HG03103 (cell line): Measurements from ENCODE around the gene MSI2.

Source experiments
- ATAC-seq: cut with Tn5 transposase; IDR thresholded peaks from one replicate; pipeline ENCODE4 v1.9.1; 2021; ENCODE audit warnings: low read depth; ENCODE audit not compliant: unreplicated experiment

Gene MSI2

GRCh38 chr17:57665128-57665527, 408.8 kb downstream of the MSI2 start:
- ATAC-seq = no peak

- no peak for ATAC-seq
Observed at GRCh38 chr17:57665696-57666095, 409.4 kb downstream of the MSI2 start.

DNA sequence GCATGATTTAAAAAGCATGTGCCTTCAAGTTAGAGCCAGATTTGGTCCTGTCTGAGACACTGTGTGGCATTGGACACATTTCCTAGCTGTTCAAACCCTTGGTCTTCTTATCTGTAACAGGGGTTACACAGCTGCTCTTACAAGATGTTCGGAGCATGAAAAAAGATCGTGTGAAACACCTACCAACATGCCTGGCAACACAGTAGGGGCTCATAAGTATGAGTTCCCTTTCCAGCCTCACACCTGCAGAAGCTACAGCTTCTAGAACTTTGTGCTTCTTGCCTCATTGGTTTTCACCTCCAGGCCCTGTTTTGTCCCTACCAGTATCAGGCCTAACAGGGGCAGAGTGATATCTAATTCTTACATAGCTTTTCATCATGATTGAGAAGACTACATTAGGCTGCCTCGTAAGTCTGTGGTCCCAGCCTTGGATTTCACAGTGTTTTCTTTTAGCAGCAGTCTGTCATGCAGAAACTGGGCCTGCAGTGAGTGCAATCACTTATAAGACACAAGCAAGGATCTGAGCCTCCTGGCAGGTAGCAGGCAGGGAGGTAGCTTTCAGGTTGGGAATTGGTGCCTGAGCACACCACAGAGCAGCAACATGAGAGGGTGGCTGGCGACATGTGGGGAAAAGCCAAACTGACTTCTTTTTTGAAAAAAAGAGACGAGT, 410.0 kb downstream of the MSI2 start:
- no peak for ATAC-seq

- no peak for ATAC-seq
Observed at GRCh38 chr17:57666946-57667345, 410.6 kb downstream of the MSI2 start.

DNA sequence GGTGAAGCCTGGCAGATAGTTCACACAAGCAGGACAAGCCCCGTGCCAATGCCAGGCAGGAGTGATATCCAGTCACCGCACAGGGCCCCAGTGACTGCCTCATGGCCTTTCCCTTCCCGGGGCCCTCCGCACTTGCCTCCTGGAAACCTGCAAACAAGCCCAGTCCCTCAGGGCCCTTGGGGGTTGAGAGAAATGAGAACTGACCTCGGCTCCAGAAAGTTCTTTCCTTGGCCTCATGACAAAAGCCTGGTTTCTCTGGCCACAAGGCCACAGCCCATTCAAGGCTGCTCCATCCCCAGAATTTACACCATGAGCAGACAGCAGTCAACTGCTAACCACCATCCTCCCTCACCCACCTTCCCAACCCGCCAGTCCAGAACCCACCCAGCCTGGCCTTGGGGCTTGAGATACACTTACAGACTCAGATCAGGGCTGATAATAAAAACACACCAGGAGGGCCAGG, 411.2 kb downstream of the MSI2 start:
- ATAC-seq = no peak

DNA sequence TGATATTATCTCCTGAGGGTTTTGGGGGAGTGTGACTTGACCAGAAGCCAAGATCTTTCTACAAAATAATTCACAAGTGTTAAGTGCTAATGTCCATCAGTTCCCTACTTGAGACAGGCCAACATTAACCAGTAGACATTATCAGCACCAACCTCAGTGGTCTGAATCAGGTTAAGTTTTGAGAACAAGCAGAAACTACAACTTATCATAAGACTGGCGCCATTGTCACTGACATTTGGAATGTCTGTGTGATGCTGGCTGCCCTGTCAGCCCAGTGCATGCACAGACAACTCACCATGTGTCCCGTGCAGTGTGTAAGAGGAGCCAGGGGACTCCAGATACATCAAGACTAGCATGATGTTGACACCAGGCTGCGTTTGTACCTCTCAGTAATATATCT, 412.0 kb downstream of the MSI2 start:
- ATAC-seq = no peak

- ATAC-seq = no peak
Observed at GRCh38 chr17:57669671-57670529, 413.6 kb downstream of the MSI2 start.

GRCh38 chr17:57670769-57671569, 414.6 kb downstream of the MSI2 start:
- no peak for ATAC-seq

GRCh38 chr17:57671667-57672632, 415.6 kb downstream of the MSI2 start:
- no peak for ATAC-seq

- no peak for ATAC-seq
Observed at GRCh38 chr17:57672971-57673370, 416.6 kb downstream of the MSI2 start.

- no peak for ATAC-seq
Observed at GRCh38 chr17:57674894-57675293, 418.6 kb downstream of the MSI2 start.

- no peak for ATAC-seq
Observed at GRCh38 chr17:57675427-57676387, 419.4 kb downstream of the MSI2 start.

DNA sequence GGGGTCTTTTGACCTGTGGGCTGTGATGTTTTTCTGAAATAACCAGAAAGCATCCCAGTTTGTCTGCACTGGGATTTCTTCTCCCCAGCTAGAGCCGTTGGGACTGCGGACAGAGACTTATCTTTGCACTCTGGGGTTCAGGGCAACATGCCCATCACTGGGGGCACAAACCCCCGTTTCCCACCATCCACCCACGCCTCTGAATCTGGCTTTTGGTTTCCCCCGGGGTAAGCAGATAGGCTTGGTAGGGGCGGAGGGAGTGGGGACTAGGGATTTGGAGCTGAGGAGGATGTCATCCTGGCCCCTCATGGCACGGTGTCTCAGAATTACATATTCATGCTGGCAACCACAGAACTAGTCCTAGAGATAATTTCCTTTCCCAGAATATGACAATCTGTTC, 420.2 kb downstream of the MSI2 start:
- no peak for ATAC-seq

- no peak for ATAC-seq
Observed at GRCh38 chr17:57677301-57677700, 421.0 kb downstream of the MSI2 start.

- no peak for ATAC-seq
Observed at GRCh38 chr17:57677858-57678257, 421.5 kb downstream of the MSI2 start.

DNA sequence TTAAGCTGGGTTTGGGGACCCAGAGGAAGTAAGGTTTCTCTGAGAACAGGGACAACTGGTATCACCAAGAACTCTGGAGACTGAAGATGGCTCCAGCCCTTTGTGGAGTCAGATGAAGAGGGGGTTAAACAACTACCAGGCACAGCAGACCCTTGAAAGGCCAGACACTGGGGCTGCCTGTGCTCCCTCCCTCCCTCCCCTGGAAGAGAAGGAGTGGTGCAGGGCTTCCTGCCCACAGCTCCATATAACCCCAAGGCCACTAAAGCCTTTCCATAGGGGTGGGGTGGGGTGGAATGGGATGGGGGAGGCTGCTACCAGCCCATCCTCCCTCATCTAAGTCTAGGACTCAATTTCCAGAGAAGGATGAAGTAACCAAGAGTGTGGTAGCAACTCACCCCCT, 422.1 kb downstream of the MSI2 start:
- ATAC-seq = no peak

- ATAC-seq = no peak
Observed at GRCh38 chr17:57679356-57679755, 423.0 kb downstream of the MSI2 start.

GRCh38 chr17:57679906-57680695, 423.8 kb downstream of the MSI2 start:
- no peak for ATAC-seq
